Smooth muscle cell (in vitro differentiated cells): ENCODE measurements around the gene EMC6. TPM values are rescaled to one million over a fixed set of nuclear protein-coding genes. Genes with fewer than 3 reads are reported as not detected.
"Not testable (repeated sequence)": the region's sequence is repeated elsewhere in the genome, so short reads cannot be mapped to it uniquely, and the experiment has no call there.

ENCODE experiments used
- DNase-seq: peaks from one replicate; lab custom pipeline; 2025; ENCODE audit not compliant: unreplicated experiment; lab: John Stamatoyannopoulos, UW
- H2AFZ ChIP-seq: fragments of 200-600 bp; sonication (generic); 2 replicates; pipeline ENCODE4 v1.6.0; 2016; ENCODE audit warnings: antibody characterized with exemption, low read depth, mild to moderate bottlenecking
- H3F3A ChIP-seq: fragments of 200-600 bp; sonication (generic); 2 replicates; pipeline ENCODE4 v1.6.0; 2017; ENCODE audit warnings: antibody characterized with exemption, low read depth
- H3K27ac ChIP-seq: fragments of 200-600 bp; sonication (generic); 2 replicates; pipeline ENCODE4 v1.5.1; 2016; ENCODE audit warnings: low read depth, mild to moderate bottlenecking
- H3K27me3 ChIP-seq: fragments of 200-600 bp; sonication (generic); 2 replicates; pipeline ENCODE4 v1.6.1; 2016; ENCODE audit warnings: low read depth, mild to moderate bottlenecking
- H3K36me3 ChIP-seq: fragments of 200-600 bp; sonication (generic); 2 replicates; pipeline ENCODE4 v1.5.1; 2016; ENCODE audit warnings: low read depth
- H3K4me1 ChIP-seq: fragments of 200-600 bp; sonication (generic); 2 replicates; pipeline ENCODE4 v1.5.1; 2016; ENCODE audit warnings: low read depth
- H3K4me2 ChIP-seq: fragments of 200-600 bp; sonication (generic); 2 replicates; pipeline ENCODE4 v1.6.0; 2016; ENCODE audit warnings: mild to moderate bottlenecking
- H3K4me3 ChIP-seq: fragments of 200-600 bp; sonication (generic); 2 replicates; pipeline ENCODE4 v1.5.1; 2016; ENCODE audit warnings: mild to moderate bottlenecking
- H3K79me2 ChIP-seq: fragments of 200-600 bp; sonication (generic); 2 replicates; pipeline ENCODE4 v1.6.0; 2016; ENCODE audit warnings: low read depth, mild to moderate bottlenecking
- H3K9ac ChIP-seq: fragments of 200-600 bp; sonication (generic); 2 replicates; pipeline ENCODE4 v1.6.0; 2016; ENCODE audit warnings: low read depth
- H3K9me3 ChIP-seq: fragments of 200-600 bp; sonication (generic); replicated peaks from 2 replicates; pipeline ENCODE4 v1.5.1; 2016; ENCODE audit warnings: low read depth
- H4K20me1 ChIP-seq: fragments of 200-600 bp; sonication (generic); 2 replicates; pipeline ENCODE4 v1.6.0; 2016; ENCODE audit warnings: low read depth
- CTCF ChIP-seq: fragments of 200-600 bp; sonication (generic); IDR thresholded peaks from 2 replicates; pipeline ENCODE4 v1.5.1; 2017; ENCODE audit warnings: borderline replicate concordance, mild to moderate bottlenecking, antibody characterized with exemption; ENCODE audit not compliant: insufficient read depth, poor library complexity, severe bottlenecking
- WGBS: methylation state at CpG from one replicate; pipeline ENCODE4 v1.1.7; 2016; ENCODE audit warnings: low lambda C conversion rate; 5-methylcytosine and 5-hydroxymethylcytosine counted together
- polyA plus RNA-seq: library from polyadenylated mRNA; unstranded; fragments of >200 nt; fragmentation: Nextera tagmentation; extraction: Ambion mirVana; gene quantifications from 2 replicates; pipeline ENCODE4 v1.2.1, GENCODE V29; 2016
- total RNA-seq: library from RNA; depleted of rRNA; stranded (reverse); fragments of >200 nt; gene quantifications from 2 replicates; pipeline ENCODE4 v1.2.3, GENCODE V29; 2014

Gene EMC6
- total and polyA plus RNA-seq, 2 experiments from 2014 or later: 59.7 to 123 TPM

GRCh38 chr17:3704931-3705717 is 36.5 kb downstream of the EMC6 start:
- no peak for TF ChIP-seq CTCF
- no peak overlapping the region for H3K9ac ChIP-seq
- H3K27me3 ChIP-seq: no peaks in the 10 kb centered on the region
- H3K4me2 ChIP-seq: no peak overlapping the region
- no peaks in the 10 kb centered on the region for H3K79me2 ChIP-seq
- no peak for DNase-seq
- H3K9me3 ChIP-seq: no peaks in the 10 kb centered on the region
- no peak overlapping the region for H2AFZ ChIP-seq
- 88% methylated on average over 20 of the region's 20 CpGs for whole genome bisulfite sequencing
- no peaks in the 10 kb centered on the region for H3F3A ChIP-seq
- no peaks in the 10 kb centered on the region for H4K20me1 ChIP-seq
- no peaks in the 10 kb centered on the region for H3K36me3 ChIP-seq
- no peaks in the 10 kb centered on the region for H3K4me1 ChIP-seq
- no peak overlapping the region for H3K27ac ChIP-seq
- H3K4me3 ChIP-seq: no peak overlapping the region

GRCh38 chr17:3705718-3705984 is 37.0 kb downstream of the EMC6 start:
- H3K4me3 ChIP-seq, H3F3A ChIP-seq, H3K4me2 ChIP-seq, DNase-seq, H3K27ac ChIP-seq, H3K27me3 ChIP-seq, H3K9me3 ChIP-seq, H4K20me1 ChIP-seq, H3K4me1 ChIP-seq, H2AFZ ChIP-seq, H3K79me2 ChIP-seq, H3K9ac ChIP-seq, H3K36me3 ChIP-seq: not testable (repeated sequence)
- 100% methylated on average over 1 of the region's 1 CpG for WGBS

- no peak for DNase-seq
- H3K4me3 ChIP-seq: no peak overlapping the region
- H3K4me1 ChIP-seq: no peaks in the 10 kb centered on the region
- H3K9me3 ChIP-seq: no peaks in the 10 kb centered on the region
- TF ChIP-seq CTCF: no peak
- H3K27ac ChIP-seq: no peak overlapping the region
- H3K36me3 ChIP-seq: no peaks in the 10 kb centered on the region
- H3K4me2 ChIP-seq: no peak overlapping the region
- WGBS: 95% methylated on average over 3 of the region's 3 CpGs
- H2AFZ ChIP-seq: no peak overlapping the region
- no peak overlapping the region for H3K9ac ChIP-seq
- H3K27me3 ChIP-seq: no peaks in the 10 kb centered on the region
- H3K79me2 ChIP-seq: no peaks in the 10 kb centered on the region
- H3F3A ChIP-seq: no peaks in the 10 kb centered on the region
- no peaks in the 10 kb centered on the region for H4K20me1 ChIP-seq
These were observed 39.8 kb downstream of the EMC6 start for GRCh38 chr17:3708366-3708765.

- Histone ChIP-seq H3F3A (no peaks in the 10 kb centered on the region), H3K36me3 (peaks cover 11% of the 10 kb centered on the region), H3K27me3 (no peaks in the 10 kb centered on the region), H2AFZ (no peak overlapping the region), H3K4me2 (no peak overlapping the region), H4K20me1 (no peaks in the 10 kb centered on the region), H3K27ac (no peak overlapping the region), H3K9ac (no peak overlapping the region), H3K9me3 (no peaks in the 10 kb centered on the region), H3K4me1 (no peaks in the 10 kb centered on the region), H3K79me2 (no peaks in the 10 kb centered on the region), H3K4me3 (no peak overlapping the region)
- no peak for TF ChIP-seq CTCF
- DNase-seq: no peak
- 78% methylated on average over 5 of the region's 5 CpGs for WGBS
These were observed 42.4 kb downstream of the EMC6 start for GRCh38 chr17:3710951-3711383.
